ACHN (cell line): ENCODE results near the gene CLBA1.

Source experiments
- DNase-seq: peaks from one replicate; pipeline ENCODE4 v3.0.0-alpha.2; 2015
- in situ Hi-C: cut with HindIII; loops from 2 replicates; pipeline ENCODE4 v1.10.0; 2017; ENCODE audit warnings: low sequenced_read_pairs, low pct_ligation_motif_present, low pct_unique_long_range_greater_than_20kb

The CLBA1 gene

GRCh38 chr14:104977008-104977680 lies 8.4 kb upstream of the CLBA1 start:
- in situ Hi-C loops: no loop called here
- DNase-seq: peak; percentile 26

DNA sequence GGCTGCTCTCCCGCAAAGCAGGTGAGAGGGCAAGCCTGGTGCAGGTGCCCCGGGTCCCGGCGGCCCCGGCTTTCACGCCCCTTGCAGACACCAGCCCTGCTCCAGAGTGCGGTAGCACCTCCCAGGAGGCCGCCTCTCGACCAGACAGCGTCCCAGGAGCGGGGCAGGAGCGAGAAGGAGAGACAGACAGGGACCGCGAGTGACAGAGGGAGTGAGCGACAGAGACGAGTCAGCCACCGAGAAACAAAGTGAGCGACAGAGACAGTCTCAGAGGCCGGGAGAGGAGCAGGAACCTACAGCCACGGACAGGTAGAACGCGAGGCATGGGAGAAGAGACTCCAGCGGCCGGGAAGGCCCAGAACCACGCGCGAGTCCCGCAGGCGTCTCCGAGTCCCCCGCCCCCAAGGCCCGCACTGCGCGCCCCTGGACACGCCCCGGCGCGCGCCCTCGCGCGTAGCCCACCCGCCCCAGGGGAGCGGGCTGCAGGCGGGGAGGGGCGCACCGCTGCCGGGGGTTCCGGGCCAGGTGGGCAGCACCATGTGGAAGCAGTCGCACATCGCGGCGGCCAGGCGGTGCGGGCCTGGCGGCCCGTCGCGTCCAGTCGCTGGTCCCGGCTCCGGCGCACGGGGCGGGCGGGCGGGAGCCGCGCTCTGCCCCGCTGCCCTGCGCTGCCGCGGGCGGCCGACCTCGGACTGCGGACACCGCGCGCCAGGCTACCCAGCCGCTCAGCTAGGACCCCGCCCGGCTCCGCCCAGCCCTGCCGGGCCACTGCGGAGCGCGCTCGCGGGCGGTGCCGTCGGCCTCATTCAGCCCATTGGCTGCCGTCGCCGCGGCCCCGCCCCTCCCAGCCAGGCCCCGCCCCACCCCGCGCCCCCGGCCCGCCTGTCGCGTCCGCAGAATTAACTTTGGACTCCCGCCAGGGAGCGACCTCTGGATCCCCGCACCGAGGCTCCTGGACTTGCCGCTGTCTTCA lies 7.6 kb upstream of the CLBA1 start, which contains the start of gene AHNAK2:
TSS of gene AHNAK2 (minus strand) at position 694 of the 973 bp plus-strand sequence. CDS start at position 557, 137 bp downstream.
- peak; percentile 87 for DNase-seq
- in situ Hi-C loops: no loop called here

GRCh38 chr14:104978746-104979691 lies 6.6 kb upstream of the CLBA1 start:
- in situ Hi-C loops: no loop called here

GRCh38 chr14:104979758-104980610 lies 5.6 kb upstream of the CLBA1 start:
- in situ Hi-C loops: no loop called here

More at GRCh38 chr14:104978746-104979691, 6.6 kb upstream of the CLBA1 start:
- DNase-seq: no peak

GRCh38 chr14:104980611-104981531 lies 4.7 kb upstream of the CLBA1 start:
- in situ Hi-C loops: no loop called here
- DNase-seq: no peak

More at GRCh38 chr14:104979758-104980610, 5.6 kb upstream of the CLBA1 start:
- peak; percentile 69 for DNase-seq

GRCh38 chr14:104981699-104982541 lies 3.7 kb upstream of the CLBA1 start:
- in situ Hi-C loops: no loop called here
- peak; percentile 17 for DNase-seq

DNA sequence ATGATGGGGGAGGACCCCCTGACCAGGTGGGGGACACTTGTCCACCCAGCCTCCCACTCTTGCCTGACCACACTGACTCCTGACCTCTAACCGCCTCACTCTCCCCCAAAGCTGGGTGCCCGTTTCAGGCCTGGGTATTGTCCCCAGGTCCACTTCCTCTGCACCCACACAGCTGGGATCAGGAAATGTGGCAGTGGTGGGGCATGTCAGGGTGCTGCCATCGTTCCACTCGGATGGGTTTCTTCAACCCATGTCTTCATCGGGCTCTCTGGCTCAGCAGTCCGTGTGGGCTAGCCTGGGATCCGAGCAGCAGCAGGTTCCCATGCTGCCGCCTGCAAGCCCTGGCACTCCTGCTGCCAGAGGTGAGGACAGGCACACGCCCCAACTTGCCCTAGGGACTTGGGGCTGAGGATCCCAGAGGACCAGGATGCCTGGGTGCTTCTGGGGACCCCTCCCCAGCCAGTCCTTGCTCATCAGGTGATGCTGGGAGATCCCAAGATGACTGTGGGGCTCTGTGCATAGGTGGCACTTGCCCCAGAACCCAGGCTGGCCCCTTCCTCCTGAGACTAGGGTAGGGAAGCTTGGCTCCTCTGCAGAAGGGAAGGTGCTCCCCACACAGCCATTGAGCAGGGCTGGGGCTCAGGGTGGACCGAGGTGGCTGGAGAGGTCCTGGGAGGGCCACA lies 2.9 kb upstream of the CLBA1 start:
- in situ Hi-C loops: no loop called here
- no peak for DNase-seq

- in situ Hi-C loops: no loop called here
- DNase-seq: no peak
These were observed 2.3 kb upstream of the CLBA1 start for GRCh38 chr14:104983231-104983721.

DNA sequence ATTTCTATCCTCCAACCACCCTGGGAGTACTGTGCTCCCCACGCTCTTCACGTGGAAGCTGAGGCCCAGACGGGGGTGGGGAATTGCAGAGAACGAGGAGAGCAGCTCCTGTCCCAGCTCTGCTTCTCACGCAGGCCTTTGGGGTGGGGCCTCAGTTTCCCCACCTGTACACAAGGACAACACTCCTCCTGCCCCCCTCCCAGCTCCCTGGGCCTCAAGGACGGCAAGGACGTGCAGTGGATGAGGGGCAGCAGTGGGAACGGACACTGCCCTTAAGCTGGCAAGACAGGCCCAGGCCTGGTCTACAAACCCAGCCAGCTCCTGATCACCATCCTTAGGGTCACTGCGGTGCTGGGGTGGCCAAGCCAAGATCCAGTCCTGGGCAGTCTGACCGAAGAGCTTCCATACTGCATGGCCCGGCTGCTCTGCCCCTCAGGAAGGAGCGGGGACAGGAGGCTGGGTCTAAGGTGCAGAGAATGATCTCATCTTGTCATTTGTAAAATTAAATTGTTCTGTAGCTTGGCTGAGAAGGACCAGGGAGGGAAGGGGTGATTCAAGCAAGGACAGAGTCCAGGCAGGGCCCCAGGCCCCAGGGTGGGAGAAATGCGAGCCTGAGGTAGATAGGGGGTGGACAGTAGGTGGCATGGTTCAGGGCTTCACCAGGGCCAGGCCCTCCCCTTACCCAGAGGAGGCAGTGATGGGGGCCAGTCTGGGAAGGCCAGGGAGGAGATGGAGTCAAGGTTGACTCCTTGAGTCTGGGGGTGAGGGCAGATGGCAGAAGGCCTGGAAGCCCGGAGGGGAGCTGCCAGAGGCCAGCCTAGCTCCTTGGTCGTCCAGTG lies 1.3 kb upstream of the CLBA1 start:
- in situ Hi-C loops: no loop called here

GRCh38 chr14:104986487-104987164 lies 1.0 kb downstream of the CLBA1 start:
- no peak for DNase-seq
- in situ Hi-C loops: no loop called here

More for the DNA sequence above, 1.3 kb upstream of the CLBA1 start:
- DNase-seq: no peak

GRCh38 chr14:104989236-104989950 lies 3.8 kb downstream of the CLBA1 start:
- in situ Hi-C loops: no loop called here
- DNase-seq: no peak

- in situ Hi-C loops: no loop called here
- DNase-seq: no peak
These were observed 4.3 kb downstream of the CLBA1 start for GRCh38 chr14:104989951-104990303.

- DNase-seq: no peak
- in situ Hi-C loops: no loop called here
These were observed 6.3 kb downstream of the CLBA1 start for GRCh38 chr14:104991896-104992230.
